ENCODE measurements around the gene ALAS1.
"Not testable (repeated sequence)": the region's sequence is repeated elsewhere in the genome, so short reads cannot be mapped to it uniquely, and the experiment has no call there.

DNA sequence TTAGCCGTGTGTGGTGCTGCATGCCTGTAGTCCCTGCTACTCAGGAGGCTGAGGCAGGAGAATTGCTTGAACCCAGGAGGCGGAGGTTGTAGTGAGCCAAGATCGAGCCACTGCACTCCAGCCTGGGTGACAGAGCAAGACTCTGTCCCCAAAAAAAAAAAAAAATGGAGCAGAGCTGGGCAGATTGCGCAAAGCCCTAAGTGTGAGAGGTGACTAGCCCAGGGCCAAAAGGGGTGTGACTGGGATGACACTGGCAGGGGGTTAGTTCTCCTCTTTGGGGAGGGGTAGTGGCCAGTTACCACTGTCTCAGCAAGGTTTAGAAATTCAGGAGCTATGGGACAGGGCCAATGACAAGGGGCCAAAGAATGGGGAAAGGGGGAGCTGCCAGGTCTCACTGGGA is 19.8 kb upstream of the ALAS1 start:
- TF ChIP-seq, protein P1, sequence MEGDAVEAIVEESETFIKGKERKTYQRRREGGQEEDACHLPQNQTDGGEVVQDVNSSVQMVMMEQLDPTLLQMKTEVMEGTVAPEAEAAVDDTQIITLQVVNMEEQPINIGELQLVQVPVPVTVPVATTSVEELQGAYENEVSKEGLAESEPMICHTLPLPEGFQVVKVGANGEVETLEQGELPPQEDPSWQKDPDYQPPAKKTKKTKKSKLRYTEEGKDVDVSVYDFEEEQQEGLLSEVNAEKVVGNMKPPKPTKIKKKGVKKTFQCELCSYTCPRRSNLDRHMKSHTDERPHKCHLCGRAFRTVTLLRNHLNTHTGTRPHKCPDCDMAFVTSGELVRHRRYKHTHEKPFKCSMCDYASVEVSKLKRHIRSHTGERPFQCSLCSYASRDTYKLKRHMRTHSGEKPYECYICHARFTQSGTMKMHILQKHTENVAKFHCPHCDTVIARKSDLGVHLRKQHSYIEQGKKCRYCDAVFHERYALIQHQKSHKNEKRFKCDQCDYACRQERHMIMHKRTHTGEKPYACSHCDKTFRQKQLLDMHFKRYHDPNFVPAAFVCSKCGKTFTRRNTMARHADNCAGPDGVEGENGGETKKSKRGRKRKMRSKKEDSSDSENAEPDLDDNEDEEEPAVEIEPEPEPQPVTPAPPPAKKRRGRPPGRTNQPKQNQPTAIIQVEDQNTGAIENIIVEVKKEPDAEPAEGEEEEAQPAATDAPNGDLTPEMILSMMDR (conservative IDR thresholded peaks at IDR 0.05; ENCODE audit: low read length), result not testable (repeated sequence)
- TF ChIP-seq EZH2phosphoT487 (IDR thresholded peaks at IDR 0.05; ENCODE audit: borderline replicate concordance, low read depth, low read length), result not testable (repeated sequence)

Data from OCI-LY7 (cell line).